ENCODE measurements around the gene GALNT8. TPM values are rescaled to one million over a fixed set of nuclear protein-coding genes. Genes with fewer than 3 reads are reported as not detected.
"Not testable (repeated sequence)": the region's sequence is repeated elsewhere in the genome, so short reads cannot be mapped to it uniquely, and the experiment has no call there.

Gene GALNT8
- total RNA-seq, 1 experiment from 2014 or later: 0.74 TPM

GRCh38 chr12:4744709-4745108 is 24.5 kb downstream of the GALNT8 start:
- DNase-seq (ENCODE audit: low spot score): no peak

- no peak for DNase-seq (ENCODE audit: low spot score)
These were observed 25.0 kb downstream of the GALNT8 start for GRCh38 chr12:4745249-4745648.

GRCh38 chr12:4751654-4752053 is 31.5 kb downstream of the GALNT8 start:
- DNase-seq (ENCODE audit: low spot score): not testable (repeated sequence)

DNA sequence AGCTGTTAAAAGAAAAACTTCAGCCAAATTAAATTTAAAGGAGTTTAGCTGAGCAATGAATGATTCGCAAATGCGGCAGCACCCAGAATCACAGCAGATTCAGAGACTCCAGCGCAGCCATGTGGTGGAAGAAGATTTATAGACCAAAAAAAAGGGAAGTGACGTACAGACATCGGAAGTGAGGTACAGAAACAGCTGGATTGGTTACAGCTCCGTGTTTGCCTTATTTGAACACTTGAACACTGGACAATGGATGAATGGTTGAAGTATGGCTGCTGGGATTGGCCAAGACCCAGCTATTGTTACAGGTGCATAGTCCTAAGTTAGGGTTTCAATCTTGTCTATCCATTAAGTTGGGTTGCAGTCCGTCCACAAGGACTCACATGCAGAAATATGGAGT is 42.6 kb downstream of the GALNT8 start:
- no peak for DNase-seq (ENCODE audit: low spot score)

- DNase-seq (ENCODE audit: low spot score): peak; percentile 28
These were observed 43.3 kb downstream of the GALNT8 start for GRCh38 chr12:4763549-4763948.

GRCh38 chr12:4766445-4766844 is 46.2 kb downstream of the GALNT8 start:
- DNase-seq (ENCODE audit: low spot score): no peak

GRCh38 chr12:4767186-4767585 is 47.0 kb downstream of the GALNT8 start:
- DNase-seq (ENCODE audit: low spot score): no peak

DNA sequence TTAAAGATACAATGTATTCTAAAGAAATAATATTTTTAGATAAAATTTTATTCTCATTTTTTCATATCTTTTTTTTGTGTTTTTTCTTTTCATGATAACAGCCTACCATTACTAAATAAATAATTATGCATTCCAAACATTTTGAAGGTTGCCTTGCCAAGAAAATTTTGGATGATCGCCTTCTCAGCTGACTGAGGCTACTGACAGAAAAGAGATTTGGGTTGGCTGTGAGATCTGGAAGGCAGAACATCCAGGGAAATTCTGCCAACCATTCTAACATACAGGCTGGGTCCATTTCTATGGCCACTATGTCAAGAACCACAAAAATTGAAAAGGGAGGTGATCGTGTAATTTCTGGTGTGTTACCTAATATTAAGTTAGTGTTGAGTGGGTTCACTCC is 48.1 kb downstream of the GALNT8 start:
- DNase-seq (ENCODE audit: low spot score): no peak

DNA sequence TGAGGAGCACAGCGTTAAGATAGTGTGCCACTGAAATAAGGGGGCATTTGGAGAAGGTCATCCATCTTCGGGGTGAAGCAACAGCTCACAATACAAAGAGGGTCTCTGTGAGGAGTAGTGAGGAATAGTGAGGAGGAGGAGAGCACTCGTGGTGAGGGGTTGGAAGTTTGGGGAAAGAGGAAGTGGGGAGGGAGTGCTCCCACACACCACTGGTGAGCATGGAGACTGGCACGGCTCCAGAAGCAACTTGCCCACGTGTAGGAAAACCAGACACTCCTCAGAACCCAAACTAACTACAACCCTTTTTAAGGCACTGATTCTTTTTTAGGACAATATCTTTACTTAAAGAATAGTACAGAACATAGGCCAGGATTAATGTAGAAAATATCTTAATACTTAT is 48.9 kb downstream of the GALNT8 start:
- DNase-seq (ENCODE audit: low spot score): no peak

DNA sequence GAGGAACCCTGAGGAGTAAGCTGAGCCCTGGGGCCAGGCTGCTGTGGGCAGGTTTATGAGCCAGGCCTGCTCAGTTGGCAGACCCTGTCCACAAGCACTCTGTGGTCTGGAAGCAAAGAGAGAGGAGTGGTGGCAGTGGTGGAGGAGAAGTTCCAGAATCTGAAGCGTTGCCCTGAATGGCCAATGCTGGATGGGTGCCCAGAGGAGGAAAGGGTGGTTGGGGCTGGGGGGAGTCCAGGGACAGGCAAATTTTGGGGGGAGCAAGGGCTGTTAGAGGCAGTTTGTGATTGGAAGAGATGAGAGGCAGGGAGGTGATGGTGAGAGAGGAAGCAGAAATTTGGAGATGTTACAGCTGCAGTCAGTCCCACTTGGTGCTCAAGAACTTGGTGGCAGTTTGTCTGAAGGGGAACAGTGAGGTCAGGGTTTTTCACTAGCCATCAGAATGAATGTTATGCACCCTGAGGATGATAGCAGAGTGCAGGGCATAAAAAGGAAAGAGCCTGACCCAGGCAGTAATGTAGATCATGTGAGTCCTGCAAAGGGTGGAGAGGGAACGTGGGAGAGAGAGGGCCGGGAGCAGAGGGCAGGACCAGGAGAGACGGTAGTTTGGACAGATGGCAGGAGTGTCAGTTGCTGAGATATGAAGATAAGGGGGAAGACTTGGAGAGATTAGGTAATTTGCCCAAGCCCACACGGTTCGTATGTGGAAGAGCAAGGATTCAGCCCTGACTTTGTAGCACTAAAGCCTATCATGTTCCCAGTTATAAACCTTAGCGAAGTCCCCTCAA is 51.2 kb downstream of the GALNT8 start:
- DNase-seq (ENCODE audit: low spot score): no peak

GRCh38 chr12:4771960-4772566 is 51.9 kb downstream of the GALNT8 start:
- DNase-seq (ENCODE audit: low spot score): no peak

- no peak for DNase-seq (ENCODE audit: low spot score)
These were observed 55.7 kb downstream of the GALNT8 start for GRCh38 chr12:4775936-4776335.

DNA sequence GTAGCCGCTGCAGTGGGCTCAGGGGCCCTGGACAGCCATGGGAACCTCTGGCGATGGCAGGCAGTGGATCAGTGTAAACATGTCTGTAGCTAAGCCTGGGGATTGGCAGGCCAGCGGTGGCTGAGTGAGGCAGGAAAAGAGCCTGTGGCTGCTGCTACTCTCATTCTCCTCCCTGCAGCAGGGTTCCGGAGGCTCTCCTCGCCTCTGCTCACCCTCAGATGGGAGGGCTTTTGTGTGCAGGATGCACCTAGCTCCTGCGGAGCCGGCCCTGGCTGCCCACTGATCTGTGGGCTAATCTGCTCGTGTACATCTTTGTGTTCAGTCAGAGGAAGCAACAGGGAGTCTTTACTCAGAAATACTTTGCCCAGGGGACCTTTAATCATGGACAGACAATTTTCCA is 59.5 kb downstream of the GALNT8 start:
- no peak for DNase-seq (ENCODE audit: low spot score)

DNA sequence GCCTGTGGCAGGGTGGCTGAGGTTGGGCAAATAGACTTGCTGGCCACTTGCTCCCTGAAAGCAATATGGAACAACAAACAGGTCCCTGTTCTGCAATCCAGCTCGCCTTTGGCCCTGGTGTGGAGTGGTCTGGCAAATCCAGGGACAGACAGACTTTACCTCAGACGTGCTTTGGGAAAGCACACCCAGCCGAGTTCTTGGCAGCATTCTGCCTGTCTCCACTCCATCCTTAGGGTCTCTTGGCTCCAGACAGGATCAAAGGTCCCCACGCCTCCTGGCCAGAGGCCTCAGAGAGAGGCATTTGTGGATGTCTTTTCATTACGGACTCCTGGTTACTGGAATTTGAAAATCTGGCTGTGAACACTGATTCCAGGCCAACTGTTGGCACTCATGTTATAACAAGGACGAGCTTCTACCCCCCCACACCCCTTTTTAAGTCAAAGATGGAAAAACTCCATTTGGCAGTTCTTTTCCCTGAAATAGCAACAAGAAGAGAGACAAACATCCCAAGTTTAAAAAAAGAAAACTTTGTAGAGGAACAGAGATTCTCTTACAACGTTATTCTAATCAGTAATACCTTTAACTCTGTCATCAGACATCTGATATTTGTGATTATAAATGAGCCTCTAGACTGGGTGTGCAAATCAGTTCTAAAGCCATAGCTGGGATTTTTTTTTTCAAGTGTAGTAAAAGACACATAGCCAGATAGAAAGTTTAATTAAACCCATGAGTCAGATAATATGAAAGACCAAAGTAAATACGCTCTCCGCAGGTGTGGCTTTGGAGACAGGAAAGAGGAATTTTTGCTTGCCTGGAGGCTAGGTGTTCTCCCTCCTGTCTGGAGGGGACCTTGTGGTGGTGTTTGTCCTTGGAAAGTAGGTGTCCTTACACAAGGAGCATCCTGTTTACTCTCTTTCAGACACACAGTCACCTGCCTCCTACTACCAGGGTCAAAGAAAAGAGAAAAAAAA is 60.7 kb downstream of the GALNT8 start:
- no peak for DNase-seq (ENCODE audit: low spot score)

- no peak for DNase-seq (ENCODE audit: low spot score)
These were observed 64.3 kb downstream of the GALNT8 start for GRCh38 chr12:4784404-4785054.

- no peak for DNase-seq (ENCODE audit: low spot score)
These were observed 66.6 kb downstream of the GALNT8 start for GRCh38 chr12:4786795-4787194.

- DNase-seq (ENCODE audit: low spot score): no peak
These were observed 67.8 kb downstream of the GALNT8 start for GRCh38 chr12:4787965-4788364.

DNA sequence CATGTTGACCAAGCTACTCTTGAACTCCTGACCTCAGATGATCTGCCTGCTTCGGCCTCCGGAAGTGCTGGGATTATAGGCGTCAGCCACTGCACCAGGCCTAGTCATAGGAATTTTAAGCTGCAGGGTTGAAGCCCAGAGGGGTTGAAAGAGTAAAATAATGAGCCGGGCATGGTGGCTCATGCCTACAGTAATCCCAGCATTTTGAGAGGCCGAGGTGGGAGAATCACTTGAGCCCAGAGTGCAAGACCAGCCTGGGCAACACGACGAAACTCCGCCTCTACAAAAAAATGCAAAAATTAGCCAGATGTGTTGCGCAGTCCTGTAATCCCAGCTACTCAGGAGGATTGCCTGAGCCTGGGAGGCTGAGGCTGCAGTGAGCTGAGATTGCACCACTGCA is 69.6 kb downstream of the GALNT8 start:
- DNase-seq (ENCODE audit: low spot score): no peak

DNA sequence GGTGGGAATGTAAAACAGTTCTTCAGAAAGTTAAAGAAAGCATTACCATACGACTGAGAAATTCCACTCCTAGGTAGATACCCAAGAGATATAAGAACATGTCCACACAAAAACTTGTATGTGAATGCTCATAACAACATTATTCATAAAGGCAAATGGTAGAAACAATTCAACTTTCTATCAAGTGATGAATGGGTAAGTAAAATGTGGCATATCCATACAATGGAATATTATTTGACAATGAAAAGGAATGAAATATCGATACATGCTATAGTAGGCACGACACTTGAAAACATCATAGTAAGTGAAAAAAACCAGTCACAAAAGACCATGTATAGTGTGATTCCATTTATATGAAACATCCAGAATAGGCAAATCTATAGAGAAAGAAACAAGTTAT is 71.3 kb downstream of the GALNT8 start:
- no peak for DNase-seq (ENCODE audit: low spot score)

GRCh38 chr12:4794491-4794890 is 74.3 kb downstream of the GALNT8 start:
- DNase-seq (ENCODE audit: low spot score): no peak

GRCh38 chr12:4796216-4796615 is 76.0 kb downstream of the GALNT8 start:
- DNase-seq (ENCODE audit: low spot score): no peak
